T-helper 1 cell treated with Interleukin-12 subunit alpha and Interleukin-12 subunit beta and Interleukin-4 antibody, amounts not matched to agents 30 ng/mL and 1 ng/mL, for 36 hours (primary cell): ENCODE data around the gene THBS1. TPM values are rescaled to one million over a fixed set of nuclear protein-coding genes. Genes with fewer than 3 reads are reported as not detected.

ENCODE experiments used
- intact Hi-C: fragments of 100-400 bp; cut with micrococcal nuclease; formaldehyde crosslinking; loops from one replicate; pipeline ENCODE4 v1.15.1; 2024
- total RNA-seq: library from RNA; stranded (reverse); gene quantifications from 2 replicates; pipeline ENCODE4 v1.2.3, GENCODE V29; 2022

Gene THBS1
- 2.1 and 3.1 TPM in 2 replicates for total RNA-seq

DNA sequence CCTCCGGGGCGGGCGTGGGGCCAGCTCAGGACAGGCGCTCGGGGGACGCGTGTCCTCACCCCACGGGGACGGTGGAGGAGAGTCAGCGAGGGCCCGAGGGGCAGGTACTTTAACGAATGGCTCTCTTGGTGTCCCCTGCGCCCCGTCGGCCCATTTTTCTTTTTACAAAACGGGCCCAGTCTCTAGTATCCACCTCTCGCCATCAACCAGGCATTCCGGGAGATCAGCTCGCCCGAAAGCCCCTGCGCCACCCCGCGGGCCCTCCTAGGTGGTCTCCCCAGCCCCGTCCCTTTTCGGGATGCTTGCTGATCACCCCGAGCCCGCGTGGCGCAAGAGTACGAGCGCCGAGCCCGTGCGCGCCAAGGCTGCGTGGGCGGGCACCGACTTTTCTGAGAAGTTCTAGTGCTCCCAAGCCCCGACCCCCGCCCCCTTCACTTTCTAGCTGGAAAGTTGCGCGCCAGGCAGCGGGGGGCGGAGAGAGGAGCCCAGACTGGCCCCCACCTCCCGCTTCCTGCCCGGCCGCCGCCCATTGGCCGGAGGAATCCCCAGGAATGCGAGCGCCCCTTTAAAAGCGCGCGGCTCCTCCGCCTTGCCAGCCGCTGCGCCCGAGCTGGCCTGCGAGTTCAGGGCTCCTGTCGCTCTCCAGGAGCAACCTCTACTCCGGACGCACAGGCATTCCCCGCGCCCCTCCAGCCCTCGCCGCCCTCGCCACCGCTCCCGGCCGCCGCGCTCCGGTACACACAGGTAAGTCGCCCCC lies at the start of gene THBS1:
THBS1 (plus strand) TSS at position 595 of the 757 bp plus-strand sequence. CDS start 779 bp downstream, outside the sequence.
- intact Hi-C loops, result loop anchor here (1.0 to 5.0 kb wide), 9 partner anchors 43 to 1140 kb away; no protein-coding TSS in a partner anchor

DNA sequence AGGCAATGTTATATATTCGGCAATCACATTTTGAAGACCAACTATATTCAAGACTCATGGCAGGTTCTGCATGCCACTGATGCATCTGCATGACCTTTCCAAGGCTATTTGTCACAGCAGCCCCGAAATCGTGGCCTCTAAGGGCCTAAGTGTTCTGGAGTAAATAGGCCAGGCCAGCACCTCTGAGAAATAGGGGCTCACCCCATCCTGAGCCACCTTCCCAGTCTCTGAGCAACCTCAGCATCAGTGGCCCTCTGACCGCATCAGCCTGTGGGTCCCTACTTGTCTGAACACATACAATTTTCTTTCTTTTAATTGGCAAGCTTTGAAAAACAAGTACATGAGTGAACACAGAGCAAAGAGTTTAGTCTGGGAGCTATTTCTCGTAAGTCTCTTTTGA lies 45.9 kb upstream of the THBS1 start:
- intact Hi-C loops, result no loop called here

- intact Hi-C loops, result no loop called here
These were observed 45.4 kb upstream of the THBS1 start for GRCh38 chr15:39535466-39535865.

DNA sequence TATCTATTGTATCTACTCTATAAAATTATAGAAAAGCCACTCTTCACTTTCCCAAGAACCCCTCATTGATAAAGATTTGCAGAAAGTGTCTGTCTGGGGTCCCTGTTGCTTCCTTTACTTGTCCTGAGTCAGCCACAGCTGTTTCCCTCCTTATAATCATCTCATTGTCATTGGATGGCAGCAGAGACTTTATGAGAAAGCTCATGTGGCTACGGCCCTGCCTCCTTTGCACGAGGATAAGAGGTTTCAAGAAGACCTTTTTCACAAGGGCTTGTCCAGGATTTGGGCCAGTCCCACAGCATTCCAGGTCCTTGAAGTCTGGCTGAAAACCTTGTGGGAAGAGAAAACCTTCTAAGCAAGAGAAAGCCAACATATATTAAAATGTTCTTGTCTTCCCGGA lies 41.9 kb upstream of the THBS1 start:
- intact Hi-C loops, result no loop called here

DNA sequence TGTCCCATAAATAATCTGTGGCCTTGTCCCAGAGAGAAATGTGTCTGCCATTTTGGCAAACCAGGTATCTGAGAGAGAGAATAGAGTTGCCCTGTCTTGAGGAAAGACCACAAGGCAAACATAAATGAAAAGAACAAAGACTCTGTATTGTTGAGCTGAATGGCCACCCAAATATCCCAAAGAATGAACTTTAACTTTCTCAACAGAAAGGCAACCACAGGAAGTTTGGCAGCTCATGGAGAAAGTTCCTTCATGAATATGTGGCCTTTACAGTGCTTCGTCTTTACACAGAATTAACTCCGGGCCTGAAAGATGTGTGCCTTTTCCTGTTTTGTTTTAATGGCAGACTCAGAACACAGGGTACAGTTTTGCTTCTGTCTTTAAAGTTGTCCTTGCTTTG lies 41.4 kb upstream of the THBS1 start:
- intact Hi-C loops, result no loop called here

DNA sequence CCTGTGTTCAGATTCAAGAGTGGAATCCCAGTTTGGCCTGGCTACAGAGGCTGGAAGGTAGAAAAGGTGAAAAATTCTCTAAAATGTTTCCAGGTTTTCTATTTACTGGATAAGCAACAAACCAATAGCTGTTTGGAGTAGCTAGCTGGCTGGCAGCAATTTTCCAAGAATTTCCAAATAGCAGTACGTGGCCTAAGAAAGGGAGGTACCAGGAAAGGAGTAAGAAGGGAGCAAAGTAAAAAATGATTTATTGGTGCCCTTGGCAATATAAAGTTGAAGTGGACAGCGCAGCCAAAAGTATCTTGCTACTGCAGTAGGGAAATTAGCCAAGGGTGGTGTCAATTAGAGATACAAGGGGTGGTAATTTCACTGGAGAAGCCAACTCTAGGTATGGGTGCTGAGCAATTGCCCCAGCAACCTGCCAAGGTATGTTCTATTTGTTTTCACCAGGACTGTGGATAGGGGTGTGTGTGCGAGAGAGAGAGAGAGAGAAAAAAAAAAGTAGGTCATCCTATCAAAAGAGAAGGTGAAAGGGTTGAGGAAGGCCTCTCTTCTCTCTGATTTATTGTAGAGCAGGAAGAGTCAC lies 40.8 kb upstream of the THBS1 start:
- intact Hi-C loops, result no loop called here

- intact Hi-C loops, result no loop called here
These were observed 38.4 kb upstream of the THBS1 start for GRCh38 chr15:39542385-39543065.

DNA sequence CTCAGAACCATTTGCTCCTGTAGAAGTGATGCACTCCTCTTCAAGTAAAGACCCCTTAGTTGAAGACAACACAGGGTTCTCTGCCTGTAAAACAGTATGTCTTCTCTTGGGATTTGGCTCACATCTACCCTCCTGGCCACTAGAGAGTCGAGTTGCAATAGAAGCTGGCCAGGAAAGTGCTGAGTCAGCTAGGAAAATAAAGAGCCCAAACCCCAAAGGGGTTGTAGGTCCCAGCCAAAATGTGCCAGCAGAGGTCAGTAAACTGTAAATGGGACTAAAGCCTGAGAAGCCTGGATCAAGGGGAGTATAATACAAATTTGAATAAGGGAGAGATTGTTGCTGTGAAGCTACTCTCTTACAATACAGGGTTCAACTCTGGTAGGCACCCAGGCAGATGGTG lies 37.2 kb upstream of the THBS1 start:
- intact Hi-C loops, result no loop called here

GRCh38 chr15:39546842-39547241 lies 34.0 kb upstream of the THBS1 start:
- intact Hi-C loops, result no loop called here

DNA sequence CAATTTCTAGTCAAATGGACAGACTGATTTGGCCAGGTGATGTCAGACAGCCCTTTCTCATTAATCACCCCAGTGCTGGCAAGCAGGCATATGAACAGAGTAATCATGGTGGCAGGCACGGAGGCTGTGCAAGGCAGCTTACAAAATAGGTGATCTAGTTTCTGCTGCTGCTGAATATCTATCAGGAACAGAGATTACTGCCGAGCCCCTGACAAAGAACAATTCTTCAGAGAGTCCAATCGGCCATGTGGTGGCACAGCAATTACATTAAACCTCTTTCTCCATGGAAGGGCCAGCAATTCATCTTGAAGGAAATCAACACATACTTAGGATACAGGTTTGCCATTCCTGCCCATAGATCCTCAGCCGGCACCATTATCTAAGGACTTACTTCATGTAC lies 32.3 kb upstream of the THBS1 start:
- intact Hi-C loops, result no loop called here

GRCh38 chr15:39549912-39550311 lies 31.0 kb upstream of the THBS1 start:
- intact Hi-C loops, result no loop called here

DNA sequence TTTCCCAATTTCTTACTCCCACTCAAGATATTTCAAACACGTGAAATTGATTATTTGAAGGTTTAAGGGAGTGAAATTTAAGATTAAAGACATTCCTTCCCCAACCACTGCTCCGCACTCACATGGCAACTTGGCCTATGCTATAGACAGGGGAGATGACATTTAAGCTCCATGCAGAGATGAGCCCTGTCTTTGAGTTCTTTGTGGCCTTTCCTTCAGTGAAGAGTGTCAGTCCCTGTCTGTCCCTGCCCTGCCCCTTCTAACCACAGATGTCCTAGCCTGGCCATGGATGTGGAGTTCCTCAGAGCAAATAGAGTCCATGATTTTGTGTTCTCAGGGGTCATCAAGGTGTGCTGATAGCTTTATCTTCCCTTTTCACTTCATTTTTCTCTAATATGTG lies 29.4 kb upstream of the THBS1 start:
- intact Hi-C loops, result no loop called here

GRCh38 chr15:39552556-39552955 lies 28.3 kb upstream of the THBS1 start:
- intact Hi-C loops, result no loop called here

- intact Hi-C loops, result no loop called here
These were observed 26.8 kb upstream of the THBS1 start for GRCh38 chr15:39553947-39554693.

DNA sequence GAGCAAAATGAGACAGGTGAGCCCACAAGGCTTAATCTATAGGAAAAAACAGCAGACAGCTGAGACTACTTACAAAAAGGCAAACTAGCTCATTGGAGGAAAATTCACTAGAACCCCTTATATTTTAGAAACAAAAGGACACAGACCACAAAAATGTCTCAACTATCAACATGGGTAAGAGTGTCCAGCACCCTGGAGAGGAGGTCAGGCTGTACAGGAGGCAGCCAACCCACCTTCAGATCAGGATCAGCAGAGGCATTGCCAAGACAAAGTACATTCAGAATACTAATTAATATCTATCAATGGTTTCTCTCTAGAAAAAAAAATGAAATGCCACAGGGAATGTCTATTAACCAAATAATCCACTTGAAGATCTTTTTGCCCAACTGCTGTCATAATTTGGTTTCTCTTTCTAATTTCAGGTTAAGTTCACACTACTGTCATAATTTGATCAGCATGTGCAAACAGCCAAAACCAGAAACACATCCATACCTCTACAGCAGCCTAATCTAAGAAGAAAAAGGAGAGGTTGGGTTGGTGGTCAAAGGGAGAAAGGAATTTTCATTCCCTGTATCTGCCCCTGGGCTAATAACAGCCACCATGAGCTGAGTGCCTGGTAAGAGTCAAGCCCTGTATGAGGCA lies 26.0 kb upstream of the THBS1 start:
- intact Hi-C loops, result no loop called here

- intact Hi-C loops, result no loop called here
These were observed 25.0 kb upstream of the THBS1 start for GRCh38 chr15:39555885-39556284.

GRCh38 chr15:39556461-39556860 lies 24.4 kb upstream of the THBS1 start:
- intact Hi-C loops, result no loop called here

- intact Hi-C loops, result no loop called here
These were observed 22.5 kb upstream of the THBS1 start for GRCh38 chr15:39558421-39558820.

GRCh38 chr15:39564972-39565665 lies 15.8 kb upstream of the THBS1 start:
- intact Hi-C loops, result no loop called here

GRCh38 chr15:39565851-39566250 lies 15.0 kb upstream of the THBS1 start:
- intact Hi-C loops, result no loop called here

DNA sequence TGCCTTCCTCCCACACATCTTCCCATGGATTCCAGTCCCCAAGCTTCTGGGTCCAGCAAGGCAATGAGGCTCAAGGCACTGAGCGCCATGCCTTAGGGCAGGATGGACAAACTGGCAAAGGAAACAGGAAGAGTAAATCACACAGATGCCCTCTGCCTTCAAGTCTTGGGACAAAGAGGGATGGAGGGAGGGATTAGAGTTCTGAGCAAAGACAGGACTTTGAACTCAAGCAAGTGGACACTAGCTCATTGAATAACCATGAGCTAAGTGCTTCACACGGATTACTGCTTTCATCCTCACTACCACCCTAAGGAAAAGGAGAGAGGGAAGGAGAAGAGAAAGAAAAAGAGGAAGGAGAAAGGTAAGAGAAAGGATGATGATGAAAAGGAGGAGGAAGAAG lies 7.6 kb upstream of the THBS1 start:
- intact Hi-C loops, result no loop called here
